IPS DF 19.7 (cell line): ENCODE measurements around the gene RNF152.
"Not testable (repeated sequence)": the region's sequence is repeated elsewhere in the genome, so short reads cannot be mapped to it uniquely, and the experiment has no call there.

ENCODE experiments used
- DNase-seq: peaks from one replicate; pipeline ENCODE4 v3.0.0-alpha.2; 2013; ENCODE audit warnings: low read depth, low spot score

The RNF152 gene

GRCh38 chr18:61822879-61823278 is 69.9 kb downstream of the RNF152 start:
- no peak for DNase-seq

- no peak for DNase-seq
Observed at GRCh38 chr18:61821748-61822147, 71.1 kb downstream of the RNF152 start.

DNA sequence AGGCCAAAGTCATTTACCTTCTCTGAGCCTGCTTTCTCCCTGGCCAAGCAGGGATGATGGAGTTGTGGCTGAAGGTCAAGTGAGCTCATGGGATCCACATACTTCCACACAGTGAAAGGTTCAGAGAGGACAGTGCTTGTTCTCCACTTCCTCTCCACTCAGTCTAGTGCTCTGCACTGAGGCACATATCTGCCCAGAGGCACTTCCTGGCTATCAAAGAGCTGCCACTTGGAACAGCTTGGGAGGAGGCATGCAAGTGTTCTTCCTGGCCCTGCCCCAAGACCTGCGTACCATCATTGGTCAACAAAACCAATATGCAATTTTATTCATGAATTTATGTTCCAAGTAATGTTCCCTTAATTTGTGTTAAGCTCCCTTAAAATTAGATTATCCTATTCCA is 71.9 kb downstream of the RNF152 start:
- DNase-seq = no peak

GRCh38 chr18:61817086-61817485 is 75.7 kb downstream of the RNF152 start:
- no peak for DNase-seq

DNA sequence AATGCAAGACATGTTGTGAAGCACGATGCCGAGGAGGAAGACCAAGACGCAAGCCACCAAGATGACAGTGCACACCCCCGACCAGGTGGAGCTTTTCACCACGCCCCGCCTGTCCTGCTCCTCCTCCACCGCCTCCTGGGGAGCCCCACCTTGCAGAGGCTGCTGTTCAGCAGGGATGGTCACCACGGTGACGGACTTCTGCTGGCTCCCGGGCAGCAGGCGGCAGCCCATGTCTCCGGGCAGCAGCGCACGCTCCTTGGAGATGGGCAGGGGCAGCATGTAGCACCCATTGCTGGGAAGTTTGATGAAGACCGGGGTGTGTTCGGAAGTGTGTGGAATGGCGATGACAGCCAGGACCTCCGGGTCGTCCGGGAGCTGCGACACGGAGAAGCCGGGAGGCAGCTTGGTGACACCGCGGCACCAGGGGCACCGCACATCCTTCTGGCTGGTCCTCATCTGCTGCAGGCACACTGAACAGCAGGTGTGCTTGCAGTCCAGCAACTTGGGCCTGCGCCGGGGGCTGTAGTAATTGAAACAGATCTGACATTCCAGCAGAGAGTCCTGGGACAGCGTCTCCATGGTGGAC is 76.8 kb downstream of the RNF152 start:
- DNase-seq = no peak

DNA sequence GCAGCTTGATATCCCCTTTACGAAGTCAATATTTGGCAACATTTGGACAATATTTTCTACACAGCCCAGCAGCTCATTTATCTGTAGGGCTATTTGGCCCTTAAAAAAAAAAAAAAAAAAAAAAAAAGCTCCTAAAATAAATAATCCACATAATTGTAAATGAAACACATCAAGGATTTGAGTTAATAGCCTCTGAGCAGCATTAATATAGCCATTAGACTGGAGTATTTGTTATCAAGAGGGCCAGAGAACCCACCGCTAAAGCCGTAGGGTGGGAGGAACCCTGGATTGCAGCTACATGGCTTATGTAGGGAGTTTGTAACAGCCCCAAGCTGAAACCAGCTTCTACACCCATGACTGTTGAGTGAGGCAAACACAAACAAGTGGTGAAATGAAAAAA is 84.5 kb downstream of the RNF152 start:
- no peak for DNase-seq

DNA sequence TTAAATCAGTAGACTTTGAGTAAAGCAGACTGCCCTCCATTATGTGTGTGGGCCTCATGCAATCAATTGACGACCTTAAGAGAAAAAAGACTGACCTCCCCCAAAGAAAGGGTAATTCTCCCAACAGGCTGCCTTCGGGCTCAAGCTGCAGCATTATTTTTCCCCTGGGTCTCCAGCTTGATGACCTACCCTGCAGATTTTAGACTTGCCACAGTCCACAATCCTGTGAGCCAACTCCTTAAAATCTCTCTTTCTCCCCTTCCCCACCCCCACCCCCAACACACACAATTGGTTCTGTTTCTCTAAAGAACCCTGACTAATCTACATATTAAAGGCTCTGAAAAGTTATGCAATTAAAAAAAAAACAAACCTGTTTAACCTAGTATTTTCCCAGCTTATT is 89.4 kb downstream of the RNF152 start:
- DNase-seq = no peak

GRCh38 chr18:61797696-61798590 is 94.9 kb downstream of the RNF152 start:
- DNase-seq = no peak

- DNase-seq = no peak
Observed at GRCh38 chr18:61791031-61791430, 101.8 kb downstream of the RNF152 start.

DNA sequence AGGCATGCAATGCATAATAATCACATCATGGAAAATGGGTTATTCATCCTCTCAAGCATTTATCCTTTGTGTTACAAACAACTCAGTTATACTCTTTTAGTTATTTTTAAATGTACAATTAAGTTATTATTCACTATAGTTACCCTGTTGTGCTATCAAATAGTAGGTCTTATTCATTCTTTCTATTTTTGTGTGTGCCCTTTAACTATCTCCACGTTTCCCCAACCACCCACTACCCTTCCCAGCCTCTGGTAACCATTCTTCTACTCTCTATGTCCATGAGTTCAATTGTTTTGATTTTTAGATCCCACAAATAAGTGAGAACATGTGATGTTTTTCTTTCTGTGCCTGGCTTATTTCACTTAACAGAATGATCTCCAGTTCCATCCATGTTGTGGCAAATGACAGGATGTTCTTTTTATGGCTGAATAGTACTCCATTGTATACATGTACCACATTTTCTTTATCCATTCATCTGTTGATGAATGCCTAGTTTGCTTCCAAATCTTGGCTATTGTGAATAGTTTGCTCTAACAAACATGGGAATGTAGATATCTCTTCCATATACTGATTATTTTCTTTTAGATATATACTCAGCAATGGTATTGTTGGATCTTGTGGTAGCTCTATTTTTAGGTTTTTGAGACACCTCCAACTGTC is 105.7 kb downstream of the RNF152 start:
- not testable (repeated sequence) for DNase-seq

GRCh38 chr18:61785588-61785987 is 107.2 kb downstream of the RNF152 start:
- DNase-seq = no peak

- DNase-seq = no peak
Observed at GRCh38 chr18:61784834-61785233, 108.0 kb downstream of the RNF152 start.

GRCh38 chr18:61782545-61782944 is 110.3 kb downstream of the RNF152 start:
- no peak for DNase-seq

DNA sequence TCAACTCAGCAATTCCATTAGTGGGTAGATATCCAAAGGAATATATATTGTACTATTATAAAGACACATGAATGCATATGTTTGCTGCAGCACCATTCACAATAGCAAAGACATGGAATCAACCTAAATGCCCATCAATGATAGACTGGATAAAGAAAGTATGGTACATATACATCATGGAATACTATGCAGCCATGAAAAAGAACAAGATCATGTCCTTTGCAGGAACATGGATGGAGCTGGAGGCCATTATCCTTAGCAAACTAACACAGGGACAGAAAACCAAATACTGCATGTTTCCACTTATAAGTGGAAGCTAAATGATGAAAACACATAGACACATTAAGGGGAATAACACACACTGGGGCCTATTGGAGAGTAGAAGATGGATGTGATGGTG is 116.6 kb downstream of the RNF152 start:
- not testable (repeated sequence) for DNase-seq

- DNase-seq = no peak
Observed at GRCh38 chr18:61774846-61775245, 118.0 kb downstream of the RNF152 start.

GRCh38 chr18:61772293-61772848 is 120.4 kb downstream of the RNF152 start:
- DNase-seq = no peak

DNA sequence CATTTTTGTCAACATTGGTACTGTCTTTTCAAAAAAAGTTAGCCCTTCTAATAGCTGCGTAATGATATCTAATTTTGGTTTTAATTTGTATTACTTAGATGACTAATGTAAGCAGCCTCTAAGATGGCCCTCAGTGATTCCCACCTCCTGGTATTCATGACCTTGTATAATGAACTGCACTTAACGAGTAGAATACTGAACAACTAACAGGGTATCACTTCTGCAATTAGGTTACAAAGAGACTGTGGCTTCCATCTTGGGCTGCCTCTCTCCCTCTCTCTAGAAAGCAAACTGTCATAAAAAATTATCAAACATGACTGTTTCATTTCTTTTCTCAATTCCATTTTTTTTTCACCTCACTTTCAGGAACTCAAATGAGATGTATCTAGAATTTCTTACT is 120.9 kb downstream of the RNF152 start:
- no peak for DNase-seq

DNA sequence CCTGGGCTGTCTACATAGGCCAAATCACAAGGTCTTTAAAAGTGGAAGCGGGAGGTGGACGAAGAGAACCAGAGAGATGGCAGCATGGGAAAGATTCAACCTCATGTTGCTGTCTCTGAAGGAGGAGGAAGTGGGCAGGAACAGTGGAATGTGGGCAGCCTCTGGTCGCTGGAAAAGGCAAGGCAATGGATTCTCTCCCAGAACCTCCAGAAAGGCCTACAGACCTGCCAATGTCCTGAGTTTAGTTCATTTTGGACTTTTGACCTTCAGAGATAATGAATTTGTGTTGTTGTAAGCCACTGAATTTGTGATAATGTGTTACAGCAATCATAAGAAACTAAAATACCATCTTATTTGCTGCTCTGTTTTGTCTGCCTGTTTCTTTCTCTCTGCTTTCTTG is 122.5 kb downstream of the RNF152 start:
- no peak for DNase-seq

GRCh38 chr18:61766266-61766884 is 126.4 kb downstream of the RNF152 start:
- no peak for DNase-seq

- no peak for DNase-seq
Observed at GRCh38 chr18:61765097-61765496, 127.7 kb downstream of the RNF152 start.

GRCh38 chr18:61764381-61764780 is 128.4 kb downstream of the RNF152 start:
- DNase-seq = no peak

DNA sequence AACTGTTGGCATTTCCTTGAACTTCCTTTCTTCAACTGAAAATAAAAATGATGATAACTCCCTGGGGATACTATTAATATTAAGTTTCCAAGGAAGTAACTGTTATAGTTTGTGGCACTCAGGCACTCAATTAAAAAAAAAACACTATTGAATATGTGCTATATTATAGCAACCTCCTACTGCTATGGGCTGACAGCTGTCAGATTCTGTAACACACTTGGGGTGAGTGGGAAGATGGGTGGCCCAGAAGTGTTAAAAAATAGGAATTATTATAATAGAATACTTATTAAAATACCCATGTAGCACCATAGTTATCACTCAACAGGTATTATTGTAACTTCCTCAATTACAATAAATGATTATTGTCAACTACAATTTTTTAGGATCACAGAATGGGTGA is 130.9 kb downstream of the RNF152 start:
- DNase-seq = no peak
